Neural cell (in vitro differentiated cells): ENCODE data around the gene LKAAEAR1. TPM values are rescaled to one million over a fixed set of nuclear protein-coding genes. Genes with fewer than 3 reads are reported as not detected.

Experiments
- H2AFZ ChIP-seq: fragments of 200-600, 300-800 bp; sonication (generic), shearing (Covaris generic); 2 replicates; pipeline ENCODE4 v1.6.0; 2014; ENCODE audit warnings: low read depth, mild to moderate bottlenecking, antibody characterized with exemption, low read length, moderate library complexity
- H3F3A ChIP-seq: fragments of 200-600 bp; shearing (Covaris generic); 2 replicates; pipeline ENCODE4 v1.6.1; 2016; ENCODE audit warnings: mild to moderate bottlenecking, moderate library complexity, mixed read lengths, antibody characterized with exemption, low read length; ENCODE audit not compliant: insufficient read depth, poor library complexity, severe bottlenecking
- H3K27ac ChIP-seq: fragments of 200-600, 300-800 bp; sonication (generic), shearing (Covaris generic); 2 replicates; pipeline ENCODE4 v1.5.1; 2014; ENCODE audit warnings: mild to moderate bottlenecking, low read length, moderate library complexity
- H3K27me3 ChIP-seq: fragments of 300-800, 200-600 bp; sonication (generic), shearing (Covaris generic); 2 replicates; pipeline ENCODE4 v1.6.0; 2014; ENCODE audit warnings: mild to moderate bottlenecking, low read depth, low read length, moderate library complexity; ENCODE audit not compliant: insufficient read depth
- H3K36me3 ChIP-seq: fragments of 300-800, 200-600 bp; sonication (generic), shearing (Covaris generic); 2 replicates; pipeline ENCODE4 v1.5.1; 2014; ENCODE audit warnings: mild to moderate bottlenecking, antibody characterized with exemption, low read length, moderate library complexity; ENCODE audit not compliant: insufficient read depth
- H3K4me2 ChIP-seq: fragments of 300-800, 200-600 bp; sonication (generic), shearing (Covaris generic); 2 replicates; pipeline ENCODE4 v1.6.0; 2014; ENCODE audit warnings: mild to moderate bottlenecking, low read length
- H3K4me3 ChIP-seq: fragments of 300-800, 200-600 bp; sonication (generic), shearing (Covaris generic); 2 replicates; pipeline ENCODE4 v1.5.1; 2014; ENCODE audit warnings: mild to moderate bottlenecking, low read length, moderate library complexity
- H3K79me2 ChIP-seq: fragments of 200-600 bp; shearing (Covaris generic); replicated peaks from 2 replicates; pipeline ENCODE4 v1.6.0; 2014; ENCODE audit warnings: mild to moderate bottlenecking, low read length, moderate library complexity; ENCODE audit not compliant: insufficient read depth
- H3K9ac ChIP-seq: fragments of 300-800, 200-600 bp; sonication (generic), shearing (Covaris generic); 2 replicates; pipeline ENCODE4 v1.6.1; 2016; ENCODE audit warnings: mild to moderate bottlenecking, low read length, mixed read lengths
- H3K9me2 ChIP-seq: fragments of 200-600 bp; shearing (Covaris generic); 2 replicates; pipeline ENCODE4 v1.6.1; 2016; ENCODE audit warnings: mild to moderate bottlenecking, low read length, mixed read lengths; ENCODE audit not compliant: insufficient read depth
- H3K9me3 ChIP-seq: fragments of 200-600, 300-800 bp; sonication (generic), shearing (Covaris generic); 2 replicates; pipeline ENCODE4 v1.6.1; 2016; ENCODE audit warnings: mild to moderate bottlenecking, mixed run types, low read length, moderate library complexity, mixed read lengths
- H4K20me1 ChIP-seq: fragments of 200-600 bp; shearing (Covaris generic); 2 replicates; pipeline ENCODE4 v1.6.1; 2016; ENCODE audit warnings: mild to moderate bottlenecking, mixed run types; ENCODE audit not compliant: insufficient read depth
- EP300 ChIP-seq: fragments of 450-650 bp; conservative IDR thresholded peaks from 2 replicates; pipeline ENCODE4 v1.6.1; 2014; ENCODE audit warnings: antibody characterized with exemption, mild to moderate bottlenecking, moderate library complexity; ENCODE audit not compliant: poor library complexity, severe bottlenecking
- EZH2 ChIP-seq: fragments of 200-600, 300-800 bp; shearing (Covaris generic), sonication (generic); IDR thresholded peaks from 2 replicates; pipeline ENCODE4 v1.6.1; 2014; ENCODE audit warnings: antibody characterized with exemption, low read length, borderline replicate concordance, mild to moderate bottlenecking; ENCODE audit not compliant: insufficient read depth, poor library complexity, severe bottlenecking
- MXI1 ChIP-seq: fragments of 450-650 bp; conservative IDR thresholded peaks from 2 replicates; pipeline ENCODE4 v1.6.1; 2014; ENCODE audit warnings: antibody characterized with exemption, mild to moderate bottlenecking; ENCODE audit not compliant: poor library complexity, severe bottlenecking
- POLR2AphosphoS5 ChIP-seq: IDR thresholded peaks from 2 replicates; pipeline ENCODE4 v1.6.1; 2012
- RAD21 ChIP-seq: fragments of 450-650 bp; conservative IDR thresholded peaks from 2 replicates; pipeline ENCODE4 v1.6.1; 2014; ENCODE audit warnings: antibody characterized with exemption, mild to moderate bottlenecking, moderate library complexity
- SMC3 ChIP-seq: fragments of 450-650 bp; conservative IDR thresholded peaks from 2 replicates; pipeline ENCODE4 v1.6.1; 2014; ENCODE audit warnings: antibody characterized with exemption, mild to moderate bottlenecking, moderate library complexity; ENCODE audit not compliant: poor library complexity
- TAF1 ChIP-seq: IDR thresholded peaks from 2 replicates; pipeline ENCODE4 v1.6.1; 2012; ENCODE audit warnings: low read depth
- polyA plus RNA-seq: library from polyadenylated mRNA; depleted of rRNA; stranded (reverse); fragments of >200 nt; gene quantifications from 2 replicates; pipeline ENCODE4 v1.2.3, GENCODE V29; 2014
- TF ChIP-seq, protein P1 (sequence below): fragments of 450-650 bp; IDR thresholded peaks from 2 replicates; pipeline ENCODE4 v1.5.1; 2014; ENCODE audit warnings: antibody characterized with exemption, mild to moderate bottlenecking, moderate library complexity; ENCODE audit not compliant: poor library complexity, severe bottlenecking
- TF ChIP-seq, protein P2 (sequence below): IDR thresholded peaks from 2 replicates; pipeline ENCODE4 v1.6.1; 2012; ENCODE audit warnings: borderline replicate concordance

Gene LKAAEAR1
- polyA plus RNA-seq, 1 donor from 2014 or later = 9.3 TPM

DNA sequence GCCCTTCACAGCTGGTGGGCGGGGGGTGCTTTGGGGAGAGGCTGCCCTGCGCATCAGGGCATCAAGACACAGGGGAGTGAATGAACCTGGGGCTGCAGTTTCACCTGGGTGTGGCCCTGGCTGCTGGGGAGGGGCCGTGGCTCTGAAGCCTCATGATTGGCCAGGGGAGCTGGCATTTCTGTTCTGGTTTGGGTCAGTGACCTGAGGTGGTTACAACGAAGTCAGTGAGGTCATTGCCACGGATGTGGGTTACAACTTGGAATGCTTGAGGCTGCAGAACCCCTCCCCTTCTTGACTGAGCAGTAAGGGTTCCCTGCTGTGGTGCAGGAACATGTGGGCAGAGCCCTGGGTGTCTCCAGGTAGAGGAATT lies 18.2 kb downstream of the LKAAEAR1 start:
- H2AFZ ChIP-seq = no peak overlapping the region
- H3K36me3 ChIP-seq = no peaks in the 10 kb centered on the region
- H3K9me2 ChIP-seq = no peaks in the 10 kb centered on the region
- no peaks in the 10 kb centered on the region for H3F3A ChIP-seq
- H4K20me1 ChIP-seq = no peaks in the 10 kb centered on the region
- no peaks in the 10 kb centered on the region for H3K27me3 ChIP-seq
- no peak overlapping the region for H3K4me2 ChIP-seq
- H3K4me3 ChIP-seq = no peak overlapping the region
- TF ChIP-seq TAF1 = no peak
- no peak for TF ChIP-seq MXI1
- TF ChIP-seq, protein P1, sequence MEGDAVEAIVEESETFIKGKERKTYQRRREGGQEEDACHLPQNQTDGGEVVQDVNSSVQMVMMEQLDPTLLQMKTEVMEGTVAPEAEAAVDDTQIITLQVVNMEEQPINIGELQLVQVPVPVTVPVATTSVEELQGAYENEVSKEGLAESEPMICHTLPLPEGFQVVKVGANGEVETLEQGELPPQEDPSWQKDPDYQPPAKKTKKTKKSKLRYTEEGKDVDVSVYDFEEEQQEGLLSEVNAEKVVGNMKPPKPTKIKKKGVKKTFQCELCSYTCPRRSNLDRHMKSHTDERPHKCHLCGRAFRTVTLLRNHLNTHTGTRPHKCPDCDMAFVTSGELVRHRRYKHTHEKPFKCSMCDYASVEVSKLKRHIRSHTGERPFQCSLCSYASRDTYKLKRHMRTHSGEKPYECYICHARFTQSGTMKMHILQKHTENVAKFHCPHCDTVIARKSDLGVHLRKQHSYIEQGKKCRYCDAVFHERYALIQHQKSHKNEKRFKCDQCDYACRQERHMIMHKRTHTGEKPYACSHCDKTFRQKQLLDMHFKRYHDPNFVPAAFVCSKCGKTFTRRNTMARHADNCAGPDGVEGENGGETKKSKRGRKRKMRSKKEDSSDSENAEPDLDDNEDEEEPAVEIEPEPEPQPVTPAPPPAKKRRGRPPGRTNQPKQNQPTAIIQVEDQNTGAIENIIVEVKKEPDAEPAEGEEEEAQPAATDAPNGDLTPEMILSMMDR = no peak
- no peak for TF ChIP-seq RAD21
- TF ChIP-seq, protein P2, sequence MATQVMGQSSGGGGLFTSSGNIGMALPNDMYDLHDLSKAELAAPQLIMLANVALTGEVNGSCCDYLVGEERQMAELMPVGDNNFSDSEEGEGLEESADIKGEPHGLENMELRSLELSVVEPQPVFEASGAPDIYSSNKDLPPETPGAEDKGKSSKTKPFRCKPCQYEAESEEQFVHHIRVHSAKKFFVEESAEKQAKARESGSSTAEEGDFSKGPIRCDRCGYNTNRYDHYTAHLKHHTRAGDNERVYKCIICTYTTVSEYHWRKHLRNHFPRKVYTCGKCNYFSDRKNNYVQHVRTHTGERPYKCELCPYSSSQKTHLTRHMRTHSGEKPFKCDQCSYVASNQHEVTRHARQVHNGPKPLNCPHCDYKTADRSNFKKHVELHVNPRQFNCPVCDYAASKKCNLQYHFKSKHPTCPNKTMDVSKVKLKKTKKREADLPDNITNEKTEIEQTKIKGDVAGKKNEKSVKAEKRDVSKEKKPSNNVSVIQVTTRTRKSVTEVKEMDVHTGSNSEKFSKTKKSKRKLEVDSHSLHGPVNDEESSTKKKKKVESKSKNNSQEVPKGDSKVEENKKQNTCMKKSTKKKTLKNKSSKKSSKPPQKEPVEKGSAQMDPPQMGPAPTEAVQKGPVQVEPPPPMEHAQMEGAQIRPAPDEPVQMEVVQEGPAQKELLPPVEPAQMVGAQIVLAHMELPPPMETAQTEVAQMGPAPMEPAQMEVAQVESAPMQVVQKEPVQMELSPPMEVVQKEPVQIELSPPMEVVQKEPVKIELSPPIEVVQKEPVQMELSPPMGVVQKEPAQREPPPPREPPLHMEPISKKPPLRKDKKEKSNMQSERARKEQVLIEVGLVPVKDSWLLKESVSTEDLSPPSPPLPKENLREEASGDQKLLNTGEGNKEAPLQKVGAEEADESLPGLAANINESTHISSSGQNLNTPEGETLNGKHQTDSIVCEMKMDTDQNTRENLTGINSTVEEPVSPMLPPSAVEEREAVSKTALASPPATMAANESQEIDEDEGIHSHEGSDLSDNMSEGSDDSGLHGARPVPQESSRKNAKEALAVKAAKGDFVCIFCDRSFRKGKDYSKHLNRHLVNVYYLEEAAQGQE = no peak
- no peak for TF ChIP-seq SMC3
- no peak for TF ChIP-seq EZH2
- TF ChIP-seq POLR2AphosphoS5 = no peak
- TF ChIP-seq EP300 = no peak
- no peak overlapping the region for H3K27ac ChIP-seq
- no peaks in the 10 kb centered on the region for H3K9me3 ChIP-seq
- peaks cover 7% of the 10 kb centered on the region for H3K79me2 ChIP-seq
- H3K9ac ChIP-seq = no peak overlapping the region

DNA sequence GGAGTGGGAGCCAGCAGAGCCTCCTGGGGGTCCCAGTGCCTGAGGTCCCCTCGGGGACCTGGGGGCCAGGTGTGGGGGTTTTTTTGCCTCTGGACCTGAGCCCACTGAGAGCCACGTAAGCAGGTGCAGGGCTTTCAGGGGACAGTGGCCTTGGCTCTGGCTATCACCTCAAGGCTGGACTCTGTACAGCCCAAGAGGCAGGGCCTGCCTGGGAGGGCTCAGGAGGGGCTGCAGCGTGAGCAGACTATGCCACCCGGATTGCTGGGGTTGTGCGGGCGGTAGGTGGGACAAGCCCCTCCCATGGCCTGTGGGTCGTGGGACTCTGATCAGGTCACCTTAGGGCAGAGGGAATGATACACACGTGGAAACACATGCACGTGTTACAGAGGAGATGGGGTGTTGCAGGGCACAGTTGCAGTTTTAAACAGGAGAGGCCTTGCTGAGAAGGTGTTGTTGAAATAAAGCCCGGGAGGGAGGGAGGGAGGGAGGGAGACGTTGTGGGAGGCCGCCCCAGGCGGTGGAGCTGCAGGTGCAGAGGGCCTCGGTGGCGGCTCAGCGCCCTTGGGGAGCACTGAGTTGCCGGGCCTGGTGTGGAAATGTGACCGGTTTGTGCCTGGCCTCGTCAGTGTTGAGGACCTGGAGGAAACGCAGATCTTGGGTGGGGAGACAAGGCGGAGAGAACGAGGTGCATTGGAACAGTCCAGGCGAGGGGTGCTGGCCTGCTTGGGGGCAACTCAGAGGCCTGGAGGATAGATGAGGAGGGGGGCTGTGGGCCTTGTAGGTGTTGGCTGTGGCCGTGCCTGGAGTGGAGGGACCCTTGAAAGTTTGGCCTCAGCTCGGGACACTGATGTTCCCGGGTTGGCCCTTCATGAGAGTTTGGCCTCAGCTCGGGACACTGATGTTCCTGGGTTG lies 18.9 kb downstream of the LKAAEAR1 start:
- Histone ChIP-seq H3K9ac (no peak overlapping the region), H3K79me2 (peaks cover 7% of the 10 kb centered on the region), H3K4me2 (no peak overlapping the region), H4K20me1 (no peaks in the 10 kb centered on the region), H3K4me3 (no peak overlapping the region), H3K36me3 (no peaks in the 10 kb centered on the region), H3K27ac (no peak overlapping the region), H3K27me3 (no peaks in the 10 kb centered on the region), H3F3A (no peaks in the 10 kb centered on the region), H3K9me2 (no peaks in the 10 kb centered on the region), H2AFZ (no peak overlapping the region), H3K9me3 (no peaks in the 10 kb centered on the region)
- TF ChIP-seq SMC3 (no peak), MXI1 (no peak), TAF1 (no peak), POLR2AphosphoS5 (no peak), EZH2 (no peak), RAD21 (no peak), EP300 (no peak)
- TF ChIP-seq, protein P1 = no peak
- TF ChIP-seq, protein P2 = no peak
